Measurements from ENCODE around the gene SDSL. TPM values are rescaled to one million over a fixed set of nuclear protein-coding genes. Genes with fewer than 3 reads are reported as not detected.

Gene SDSL
- total RNA-seq, 2 donors from 2014 or later = 1.1 to 5.5 TPM

- intact Hi-C loops (cut with DNase I) = no loop called here
- no peak for DNase-seq (ENCODE audit: low spot score)
These were observed 28.4 kb upstream of the SDSL start for GRCh38 chr12:113393749-113394148.

GRCh38 chr12:113395119-113395518 is 27.1 kb upstream of the SDSL start:
- no peak for DNase-seq (ENCODE audit: low spot score)
- intact Hi-C loops (cut with DNase I) = no loop called here

GRCh38 chr12:113396200-113396599 is 26.0 kb upstream of the SDSL start:
- intact Hi-C loops (cut with DNase I) = no loop called here
- DNase-seq (ENCODE audit: low spot score) = no peak

- DNase-seq (ENCODE audit: low spot score) = no peak
- intact Hi-C loops (cut with DNase I) = no loop called here
These were observed 25.2 kb upstream of the SDSL start for GRCh38 chr12:113396828-113397496.

- intact Hi-C loops (cut with DNase I) = no loop called here
- DNase-seq (ENCODE audit: low spot score) = no peak
These were observed 24.5 kb upstream of the SDSL start for GRCh38 chr12:113397497-113398197.

- intact Hi-C loops (cut with DNase I) = no loop called here
- DNase-seq (ENCODE audit: low spot score) = no peak
These were observed 23.6 kb upstream of the SDSL start for GRCh38 chr12:113398346-113399290.

- intact Hi-C loops (cut with DNase I) = no loop called here
- no peak for DNase-seq (ENCODE audit: low spot score)
These were observed 22.7 kb upstream of the SDSL start for GRCh38 chr12:113399490-113399889.

GRCh38 chr12:113400362-113400761 is 21.8 kb upstream of the SDSL start:
- intact Hi-C loops (cut with DNase I) = no loop called here
- DNase-seq (ENCODE audit: low spot score) = no peak

- intact Hi-C loops (cut with DNase I) = no loop called here
- DNase-seq (ENCODE audit: low spot score) = no peak
These were observed 20.8 kb upstream of the SDSL start for GRCh38 chr12:113401066-113402000.

GRCh38 chr12:113402586-113403260 is 19.5 kb upstream of the SDSL start:
- no peak for DNase-seq (ENCODE audit: low spot score)
- intact Hi-C loops (cut with DNase I) = no loop called here

GRCh38 chr12:113403435-113404415 is 18.5 kb upstream of the SDSL start, which contains the start of gene SDS:
Gene SDS (minus strand): TSS chr12:113403887. CDS start chr12:113399708, 4,179 bp downstream.
- no peak for DNase-seq (ENCODE audit: low spot score)
- intact Hi-C loops (cut with DNase I) = no loop called here

GRCh38 chr12:113405694-113406093 is 16.5 kb upstream of the SDSL start:
- intact Hi-C loops (cut with DNase I) = no loop called here
- no peak for DNase-seq (ENCODE audit: low spot score)

- DNase-seq (ENCODE audit: low spot score) = no peak
- intact Hi-C loops (cut with DNase I) = no loop called here
These were observed 14.1 kb upstream of the SDSL start for GRCh38 chr12:113407931-113408600.

- intact Hi-C loops (cut with DNase I) = no loop called here
- DNase-seq (ENCODE audit: low spot score) = no peak
These were observed 13.4 kb upstream of the SDSL start for GRCh38 chr12:113408756-113409298.

GRCh38 chr12:113409462-113410124 is 12.6 kb upstream of the SDSL start:
- intact Hi-C loops (cut with DNase I) = no loop called here
- DNase-seq (ENCODE audit: low spot score) = no peak

GRCh38 chr12:113413488-113413939 is 8.7 kb upstream of the SDSL start:
- intact Hi-C loops (cut with DNase I) = no loop called here
- no peak for DNase-seq (ENCODE audit: low spot score)

Measured in posterior vena cava (tissue), 2 donors.